ENCODE results near the gene KERA. TPM values are rescaled to one million over a fixed set of nuclear protein-coding genes. Genes with fewer than 3 reads are reported as not detected.

KERA gene, protein sequence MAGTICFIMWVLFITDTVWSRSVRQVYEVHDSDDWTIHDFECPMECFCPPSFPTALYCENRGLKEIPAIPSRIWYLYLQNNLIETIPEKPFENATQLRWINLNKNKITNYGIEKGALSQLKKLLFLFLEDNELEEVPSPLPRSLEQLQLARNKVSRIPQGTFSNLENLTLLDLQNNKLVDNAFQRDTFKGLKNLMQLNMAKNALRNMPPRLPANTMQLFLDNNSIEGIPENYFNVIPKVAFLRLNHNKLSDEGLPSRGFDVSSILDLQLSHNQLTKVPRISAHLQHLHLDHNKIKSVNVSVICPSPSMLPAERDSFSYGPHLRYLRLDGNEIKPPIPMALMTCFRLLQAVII
- not detected in 2 replicates for total RNA-seq (2021)
- not detected for Bru-seq, nascent RNA
- BruChase-seq, experiment 1, labeled RNA remaining after a 2-hour chase: not detected
- BruChase-seq, experiment 2, labeled RNA remaining after a 6-hour chase: not detected
- long read RNA-seq: 0 reads

DNA sequence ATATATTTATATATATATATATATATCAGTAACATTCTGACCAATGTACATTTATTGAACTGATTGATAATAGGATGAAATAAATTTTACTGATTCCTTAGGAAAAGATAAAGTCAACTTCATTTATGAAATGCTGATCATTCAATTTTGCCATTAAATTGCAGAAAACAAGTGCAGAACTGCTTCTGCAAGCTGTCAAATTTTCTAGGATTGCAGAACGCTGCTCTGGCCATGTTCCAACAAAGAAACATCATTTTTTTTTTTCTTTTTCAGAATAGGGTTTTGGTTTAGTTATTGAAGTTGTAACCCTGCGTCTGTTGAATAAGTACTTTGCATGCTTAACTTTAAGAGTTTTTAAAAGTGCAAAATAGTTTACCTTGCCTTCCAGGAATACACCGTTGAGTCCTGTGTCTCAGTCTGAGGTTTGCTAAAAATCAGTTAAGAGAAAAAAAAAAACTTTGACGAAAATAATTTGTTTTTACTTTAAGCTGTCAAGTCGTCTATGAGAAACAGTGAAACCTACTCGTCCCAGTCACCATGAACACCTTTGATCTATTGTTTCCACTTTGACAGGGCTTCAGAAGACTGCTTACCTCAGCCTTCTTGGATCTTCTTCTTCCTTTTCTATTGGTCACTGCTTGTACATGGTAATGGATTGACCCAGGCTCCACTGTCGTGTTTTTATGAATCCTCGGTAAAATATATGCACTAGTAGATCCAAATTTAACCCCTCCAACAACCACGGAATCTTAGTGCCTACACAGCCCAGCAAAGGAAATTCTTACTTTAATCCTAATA, at the start of gene KERA:
KERA (minus strand) TSS at position 657 of the 798 bp plus-strand sequence. CDS start 1,743 bp downstream, outside the sequence.
- Histone ChIP-seq H3K4me3 (no peak within 1 kb of the TSS), H3K4me2 (no peak within 1 kb of the TSS), H3F3A (ENCODE audit: insufficient read depth, low read depth) (no peaks in the 10 kb centered on the region), H2AFZ (no peak within 1 kb of the TSS), H3K9me3 (ENCODE audit: insufficient read depth, low read depth) (no peaks in the 10 kb centered on the region; the same call in 1 of the 2 replicates), H4K20me1 (ENCODE audit: insufficient read depth) (no peaks in the 10 kb centered on the region), H3K27ac (no peak within 1 kb of the TSS), H3K36me3 (ENCODE audit: low read depth) (no peaks in the 10 kb centered on the region), H3K27me3 (ENCODE audit: insufficient read depth, low read depth) (no peaks in the 10 kb centered on the region), H3K79me2 (ENCODE audit: low read depth) (no peaks in the 10 kb centered on the region), H3K4me1 (replicated peaks; ENCODE audit: insufficient read depth) (no peaks in the 10 kb centered on the region), H3K9me2 (ENCODE audit: insufficient read depth) (no peaks in the 10 kb centered on the region)
- ChIA-PET POLR2A (ENCODE audit: unreplicated experiment) (no interaction called here), CTCF (no interaction called here)
- no TSS peak for BruUV-seq (replicated peaks)
- no peak for DNase-seq
- TF ChIP-seq, protein P1, sequence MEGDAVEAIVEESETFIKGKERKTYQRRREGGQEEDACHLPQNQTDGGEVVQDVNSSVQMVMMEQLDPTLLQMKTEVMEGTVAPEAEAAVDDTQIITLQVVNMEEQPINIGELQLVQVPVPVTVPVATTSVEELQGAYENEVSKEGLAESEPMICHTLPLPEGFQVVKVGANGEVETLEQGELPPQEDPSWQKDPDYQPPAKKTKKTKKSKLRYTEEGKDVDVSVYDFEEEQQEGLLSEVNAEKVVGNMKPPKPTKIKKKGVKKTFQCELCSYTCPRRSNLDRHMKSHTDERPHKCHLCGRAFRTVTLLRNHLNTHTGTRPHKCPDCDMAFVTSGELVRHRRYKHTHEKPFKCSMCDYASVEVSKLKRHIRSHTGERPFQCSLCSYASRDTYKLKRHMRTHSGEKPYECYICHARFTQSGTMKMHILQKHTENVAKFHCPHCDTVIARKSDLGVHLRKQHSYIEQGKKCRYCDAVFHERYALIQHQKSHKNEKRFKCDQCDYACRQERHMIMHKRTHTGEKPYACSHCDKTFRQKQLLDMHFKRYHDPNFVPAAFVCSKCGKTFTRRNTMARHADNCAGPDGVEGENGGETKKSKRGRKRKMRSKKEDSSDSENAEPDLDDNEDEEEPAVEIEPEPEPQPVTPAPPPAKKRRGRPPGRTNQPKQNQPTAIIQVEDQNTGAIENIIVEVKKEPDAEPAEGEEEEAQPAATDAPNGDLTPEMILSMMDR (conservative IDR thresholded peaks at IDR 0.05): no peak
- no peak for TF ChIP-seq EZH2 (IDR thresholded peaks at IDR 0.05; ENCODE audit: low read depth)
- intact Hi-C loops (cut with micrococcal nuclease; ENCODE audit: unreplicated experiment): no loop called here

DNA sequence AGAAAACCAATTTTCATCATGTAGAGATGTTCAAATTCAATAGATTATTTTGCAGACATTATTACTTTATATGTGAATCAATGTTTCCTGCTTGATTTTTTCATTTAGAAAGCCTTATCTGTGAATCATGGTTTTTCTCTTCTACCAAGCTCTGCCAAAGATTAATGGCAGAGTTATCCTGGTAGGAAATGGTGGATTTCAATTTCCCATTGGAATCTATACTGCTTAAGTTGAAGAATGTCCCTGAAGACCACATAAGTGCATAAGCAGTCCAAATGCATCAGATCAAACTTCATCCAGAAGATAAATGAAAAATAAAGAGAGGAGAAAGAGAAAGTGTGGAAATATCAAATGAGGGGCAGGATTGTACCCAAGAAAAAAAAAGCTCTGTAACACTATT, 48.5 kb upstream of the KERA start:
- Histone ChIP-seq H3K9me3 (ENCODE audit: insufficient read depth, low read depth) (no peaks in the 10 kb centered on the region), H3K4me1 (replicated peaks; ENCODE audit: insufficient read depth) (no peaks in the 10 kb centered on the region), H3K27ac (no peak overlapping the region), H3K27me3 (ENCODE audit: insufficient read depth, low read depth) (no peaks in the 10 kb centered on the region), H4K20me1 (ENCODE audit: insufficient read depth) (no peaks in the 10 kb centered on the region), H2AFZ (no peak overlapping the region), H3K9me2 (ENCODE audit: insufficient read depth) (no peaks in the 10 kb centered on the region), H3K79me2 (ENCODE audit: low read depth) (no peaks in the 10 kb centered on the region), H3K4me2 (no peak overlapping the region), H3F3A (ENCODE audit: insufficient read depth, low read depth) (no peaks in the 10 kb centered on the region), H3K4me3 (no peak overlapping the region), H3K36me3 (ENCODE audit: low read depth) (no peaks in the 10 kb centered on the region)
- intact Hi-C loops (cut with micrococcal nuclease; ENCODE audit: unreplicated experiment): loop anchor here (10.0 kb wide), 2 partner anchors 219 to 249 kb away; no protein-coding TSS in a partner anchor
- TF ChIP-seq, protein P1 (conservative IDR thresholded peaks at IDR 0.05): no peak
- TF ChIP-seq EZH2 (IDR thresholded peaks at IDR 0.05; ENCODE audit: low read depth): no peak
- DNase-seq: no peak
- CTCF ChIA-PET: no interaction called here
- POLR2A ChIA-PET (ENCODE audit: unreplicated experiment): no interaction called here
- BruUV-seq (replicated peaks): no TSS peak

DNA sequence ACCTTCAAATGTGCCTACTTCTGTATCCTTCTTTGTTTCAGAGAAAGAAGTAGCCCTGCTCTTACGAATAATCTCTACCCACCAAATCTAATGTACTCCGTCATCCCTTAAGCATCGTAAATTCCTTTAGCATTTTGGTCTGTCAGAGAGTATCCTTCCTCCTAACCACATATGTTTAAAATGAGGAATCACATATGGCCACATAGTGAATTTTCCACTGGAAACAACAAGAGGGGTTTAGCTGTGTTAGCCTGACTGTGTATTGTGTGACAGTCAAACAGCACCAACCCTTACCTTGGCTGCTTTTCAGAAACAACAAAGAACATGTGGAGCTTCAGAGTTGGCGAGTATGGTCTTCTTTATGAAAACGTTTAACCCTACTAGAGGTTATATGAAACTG, 48.0 kb upstream of the KERA start:
- no TSS peak for BruUV-seq (replicated peaks)
- intact Hi-C loops (cut with micrococcal nuclease; ENCODE audit: unreplicated experiment): loop anchor here (10.0 kb wide), 2 partner anchors 219 to 249 kb away; no protein-coding TSS in a partner anchor

More for the DNA sequence above, 48.0 kb upstream of the KERA start:
- no peak for DNase-seq
- H3K27me3 ChIP-seq (ENCODE audit: insufficient read depth, low read depth): no peaks in the 10 kb centered on the region
- H3K9me3 ChIP-seq (ENCODE audit: insufficient read depth, low read depth): no peaks in the 10 kb centered on the region
- POLR2A ChIA-PET (ENCODE audit: unreplicated experiment): no interaction called here
- H2AFZ ChIP-seq: no peak overlapping the region
- no peak overlapping the region for H3K4me3 ChIP-seq
- no peaks in the 10 kb centered on the region for H3K4me1 ChIP-seq (replicated peaks; ENCODE audit: insufficient read depth)
- H3F3A ChIP-seq (ENCODE audit: insufficient read depth, low read depth): no peaks in the 10 kb centered on the region
- CTCF ChIA-PET: no interaction called here
- no peak overlapping the region for H3K4me2 ChIP-seq
- TF ChIP-seq, protein P1 (conservative IDR thresholded peaks at IDR 0.05): no peak
- no peaks in the 10 kb centered on the region for H3K9me2 ChIP-seq (ENCODE audit: insufficient read depth)
- no peak overlapping the region for H3K27ac ChIP-seq
- H4K20me1 ChIP-seq (ENCODE audit: insufficient read depth): no peaks in the 10 kb centered on the region
- no peaks in the 10 kb centered on the region for H3K36me3 ChIP-seq (ENCODE audit: low read depth)
- no peaks in the 10 kb centered on the region for H3K79me2 ChIP-seq (ENCODE audit: low read depth)
